Adrenal gland (tissue), 12 donors: ENCODE results near the gene EDA. TPM values are rescaled to one million over a fixed set of nuclear protein-coding genes. Genes with fewer than 3 reads are reported as not detected.
"Not testable (repeated sequence)": the region's sequence is repeated elsewhere in the genome, so short reads cannot be mapped to it uniquely, and the experiment has no call there.

Source experiments
- DNase-seq, 7 donors: peaks; one replicate each; pipeline ENCODE4 v3.0.0-alpha.2; 2019 to 2020
- H3K27ac ChIP-seq, 5 donors: fragments of 200-600 bp; sonication (generic) in 4 of 5; 1 replicate in 3 of 5; 2 replicates in 2 of 5; pipeline versions ENCODE4 v1.5.1 to v1.8.0; 2016 to 2020; ENCODE audit warnings: mild to moderate bottlenecking in 1 of 5
- H3K27me3 ChIP-seq: fragments of 200-600 bp; 2 replicates; pipeline ENCODE4 v1.8.0; 2021
- H3K36me3 ChIP-seq, 2 donors: fragments of 200-600 bp; replicated peaks in 1 of 2; 1 replicate in 1 of 2; 2 replicates in 1 of 2; pipeline versions ENCODE4 v1.5.1 to v1.8.0; 2018 to 2022
- H3K4me1 ChIP-seq, 2 donors: fragments of 200-600 bp; replicated peaks in 1 of 2; 1 replicate in 1 of 2; 2 replicates in 1 of 2; pipeline versions ENCODE4 v1.5.1 to v1.8.0; 2018 to 2021
- H3K4me3 ChIP-seq, 4 donors: fragments of 200-600 bp; sonication (generic) in 3 of 4; one replicate each; pipeline ENCODE4 v1.5.1; 2016 to 2018
- H3K9me3 ChIP-seq, 3 donors: fragments of 200-600 bp; sonication (generic) in 1 of 3; replicated peaks in 1 of 3; 1 replicate in 2 of 3; 2 replicates in 1 of 3; pipeline versions ENCODE4 v1.5.1 to v1.8.0; 2016 to 2021
- POLR2A ChIP-seq, 2 donors: fragments of 450-650 bp; IDR thresholded peaks; one replicate each; pipeline ENCODE4 v1.6.1; 2017; ENCODE audit warnings: antibody characterized with exemption in 2 of 2, mild to moderate bottlenecking in 2 of 2, moderate library complexity in 1 of 2
- WGBS, 4 donors: extraction: QIAGEN DNeasy Blood & Tissue Kit in 2 of 4; methylation state at CpG; one replicate each; pipeline versions ENCODE4 v1.1.5 to v1.1.7; 2013 to 2017; 5-methylcytosine and 5-hydroxymethylcytosine counted together
- intact Hi-C, 2 donors: fragments of 100-400 bp; cut with DNase I; formaldehyde crosslinking; loops; one replicate each; pipeline versions ENCODE4 v1.14.1 to v1.15.0; 2022 to 2023
- polyA plus RNA-seq, 3 donors: library from polyadenylated mRNA; stranded (reverse); fragments of 200-250 nt in 2 of 3; fragments of 350-450 nt in 1 of 3; fragmentation: Illumina TruSeq in 1 of 3; extraction: RNeasy Lipid Tissue Mini Kit (QIAGEN cat#74804) in 1 of 3; gene quantifications; one replicate each; pipeline ENCODE4 v1.2.3, GENCODE V29; 2013 to 2014
- total RNA-seq, 9 donors: library from RNA; depleted of rRNA in 4 of 9; stranded (reverse); fragments of >200 nt in 4 of 9; fragments of 120-200 nt in 1 of 9; fragmentation: NEBNext Ultra II Directional in 1 of 9; extraction: Animal tissue kit (Norgen Biotek cat#: 25700) in 1 of 9; gene quantifications; one replicate each; pipeline versions ENCODE4 v1.1.0 to v1.2.4, GENCODE V29; 2013 to 2023
- TF ChIP-seq, protein P1 (sequence below), 6 experiments: fragments of 450-650 bp in 4 of 6; fragments of 200-600 bp in 2 of 6; sonication (generic) in 1 of 6; IDR thresholded peaks; 1 replicate in 5 of 6; 2 replicates in 1 of 6; pipeline versions ENCODE4 v1.5.1 to v1.8.0; 2016 to 2021; ENCODE audit warnings: antibody characterized with exemption in 6 of 6, mild to moderate bottlenecking in 2 of 6, moderate library complexity in 1 of 6
- donor health status: healthy with polysubstance abuse.
- donor health status: Bipolar disorder and iron deficiency.
- donor health status: DM: yes; HTN: yes; CAD: no.
- donor health status: DM: no; HTN: no; CAD: no.
- donor health status: DM: no; HTN: no; CAD: no.
- donor health status: DM: yes; HTN: yes; CAD: no.

The EDA gene
- total and polyA plus RNA-seq, 12 donors = 5.6 to 28.7 (median 17.2) TPM

DNA sequence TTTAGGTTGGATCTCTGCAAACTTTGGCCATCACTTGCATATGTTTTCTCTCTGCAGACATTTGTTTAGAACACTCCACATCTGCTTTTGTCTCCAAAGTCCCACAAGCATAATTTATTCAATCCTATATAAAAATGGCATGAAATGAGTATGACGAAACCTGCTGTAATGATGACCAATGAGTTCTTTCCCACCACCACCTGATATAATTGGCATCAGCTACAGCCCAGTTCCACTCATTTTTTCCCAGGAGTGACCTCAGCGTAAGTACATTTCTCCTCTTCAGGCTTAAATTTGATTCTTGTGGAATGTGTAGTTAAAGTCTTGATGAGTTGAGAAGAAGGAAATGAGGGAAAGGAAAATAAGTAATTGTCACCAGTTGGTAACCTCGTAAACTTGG, 228.7 kb downstream of the EDA start:
- no peaks in the 10 kb centered on the region for H3K9me3 ChIP-seq
- no peak overlapping the region for H3K27ac ChIP-seq
- no peak overlapping the region for H3K4me3 ChIP-seq
- 77 to 97% (median 91%) methylated on average over 3 of the region's 3 CpGs for WGBS, 4 donors
- intact Hi-C loops = no loop called here
- H3K27me3 ChIP-seq = peaks cover 3% of the 10 kb centered on the region
- H3K36me3 ChIP-seq = no peaks in the 10 kb centered on the region
- DNase-seq = no peak
- H3K4me1 ChIP-seq = no peaks in the 10 kb centered on the region
- no peak for TF ChIP-seq POLR2A (IDR thresholded peaks at IDR 0.05)
- TF ChIP-seq, protein P1, sequence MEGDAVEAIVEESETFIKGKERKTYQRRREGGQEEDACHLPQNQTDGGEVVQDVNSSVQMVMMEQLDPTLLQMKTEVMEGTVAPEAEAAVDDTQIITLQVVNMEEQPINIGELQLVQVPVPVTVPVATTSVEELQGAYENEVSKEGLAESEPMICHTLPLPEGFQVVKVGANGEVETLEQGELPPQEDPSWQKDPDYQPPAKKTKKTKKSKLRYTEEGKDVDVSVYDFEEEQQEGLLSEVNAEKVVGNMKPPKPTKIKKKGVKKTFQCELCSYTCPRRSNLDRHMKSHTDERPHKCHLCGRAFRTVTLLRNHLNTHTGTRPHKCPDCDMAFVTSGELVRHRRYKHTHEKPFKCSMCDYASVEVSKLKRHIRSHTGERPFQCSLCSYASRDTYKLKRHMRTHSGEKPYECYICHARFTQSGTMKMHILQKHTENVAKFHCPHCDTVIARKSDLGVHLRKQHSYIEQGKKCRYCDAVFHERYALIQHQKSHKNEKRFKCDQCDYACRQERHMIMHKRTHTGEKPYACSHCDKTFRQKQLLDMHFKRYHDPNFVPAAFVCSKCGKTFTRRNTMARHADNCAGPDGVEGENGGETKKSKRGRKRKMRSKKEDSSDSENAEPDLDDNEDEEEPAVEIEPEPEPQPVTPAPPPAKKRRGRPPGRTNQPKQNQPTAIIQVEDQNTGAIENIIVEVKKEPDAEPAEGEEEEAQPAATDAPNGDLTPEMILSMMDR (IDR thresholded peaks at IDR 0.05) = no peak

DNA sequence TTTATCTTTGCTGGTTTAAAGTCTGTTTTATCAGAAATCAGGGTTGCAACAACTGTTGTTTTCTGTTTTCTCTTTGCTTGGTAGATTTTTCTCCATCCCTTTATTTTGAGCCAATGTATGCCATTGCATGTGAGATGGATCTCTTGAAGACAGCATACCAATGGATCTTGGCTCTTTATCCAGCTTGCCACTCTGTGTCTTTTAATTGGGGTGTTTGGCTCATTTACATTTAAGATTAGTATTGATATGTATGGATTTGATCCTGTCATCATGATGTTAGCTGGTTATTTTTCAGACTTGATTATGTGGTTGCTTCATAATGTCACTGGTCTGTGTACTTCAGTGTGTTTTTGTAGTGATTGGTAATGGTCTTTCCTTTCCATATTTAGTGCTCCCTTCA, 244.1 kb downstream of the EDA start:
- DNase-seq, H3K27ac ChIP-seq, H3K4me1 ChIP-seq, H3K36me3 ChIP-seq, H3K27me3 ChIP-seq, H3K4me3 ChIP-seq, intact Hi-C loops: not testable (repeated sequence)
- peaks cover 0 to 24% (median 0%) of the 10 kb centered on the region in 3 donors for H3K9me3 ChIP-seq

DNA sequence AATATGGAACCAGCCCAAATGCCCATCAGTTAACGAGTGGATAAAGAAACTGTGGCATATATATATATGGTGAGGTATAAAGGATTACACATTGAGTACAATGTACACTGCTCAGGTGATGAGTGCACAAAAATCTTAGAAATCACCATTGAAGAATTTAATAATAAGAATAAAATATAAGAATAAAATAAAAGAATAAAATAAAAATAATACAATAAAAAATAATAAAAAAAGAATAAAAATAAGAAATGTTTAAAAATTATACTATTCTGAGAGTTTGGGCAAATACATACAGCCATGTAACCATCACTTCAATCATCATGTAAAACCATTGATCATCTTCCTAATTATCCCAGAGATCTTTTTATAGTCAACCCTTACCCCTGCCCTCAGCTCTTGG, 260.3 kb downstream of the EDA start:
- intact Hi-C loops = no loop called here
- no peak overlapping the region for H3K27ac ChIP-seq
- WGBS, 4 donors = 68 to 97% (median 79%) methylated on average over 1 of the region's 1 CpG
- no peaks in the 10 kb centered on the region for H3K36me3 ChIP-seq
- no peak for DNase-seq
- no peak overlapping the region for H3K4me3 ChIP-seq
- no peaks in the 10 kb centered on the region for H3K27me3 ChIP-seq
- H3K4me1 ChIP-seq = no peaks in the 10 kb centered on the region
- H3K9me3 ChIP-seq = no peaks in the 10 kb centered on the region
- TF ChIP-seq POLR2A (IDR thresholded peaks at IDR 0.05) = no peak
- TF ChIP-seq, protein P1 (IDR thresholded peaks at IDR 0.05) = no peak

DNA sequence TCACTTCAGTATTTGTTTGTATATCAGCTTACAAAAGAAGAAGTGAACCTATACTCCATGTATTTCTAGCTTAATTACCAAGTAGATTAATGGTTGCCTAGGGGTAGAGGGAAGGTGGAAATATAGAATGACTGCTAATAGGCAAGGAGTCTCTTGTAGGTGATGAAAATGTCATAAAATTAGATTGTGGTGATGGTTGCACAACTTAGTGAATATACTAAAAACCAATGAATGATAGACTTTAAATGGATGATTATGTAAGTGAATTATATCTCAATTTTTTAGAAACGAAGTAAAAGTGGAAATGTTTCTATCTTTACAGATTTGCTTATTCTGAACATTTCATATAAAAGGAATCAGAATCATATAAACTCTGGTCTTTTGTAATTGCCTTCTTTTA, 268.3 kb downstream of the EDA start:
- intact Hi-C loops = no loop called here
- Histone ChIP-seq H3K9me3 (peaks cover 0 to 4% (median 0%) of the 10 kb centered on the region in 3 donors), H3K27me3 (no peaks in the 10 kb centered on the region), H3K4me1 (no peaks in the 10 kb centered on the region), H3K27ac (no peak overlapping the region), H3K36me3 (no peaks in the 10 kb centered on the region), H3K4me3 (no peak overlapping the region)
- TF ChIP-seq POLR2A (IDR thresholded peaks at IDR 0.05) = no peak
- TF ChIP-seq, protein P1 (IDR thresholded peaks at IDR 0.05) = no peak
- DNase-seq = no peak
- 63 to 93% (median 88%) methylated on average over 1 of the region's 1 CpG for WGBS, 4 donors

DNA sequence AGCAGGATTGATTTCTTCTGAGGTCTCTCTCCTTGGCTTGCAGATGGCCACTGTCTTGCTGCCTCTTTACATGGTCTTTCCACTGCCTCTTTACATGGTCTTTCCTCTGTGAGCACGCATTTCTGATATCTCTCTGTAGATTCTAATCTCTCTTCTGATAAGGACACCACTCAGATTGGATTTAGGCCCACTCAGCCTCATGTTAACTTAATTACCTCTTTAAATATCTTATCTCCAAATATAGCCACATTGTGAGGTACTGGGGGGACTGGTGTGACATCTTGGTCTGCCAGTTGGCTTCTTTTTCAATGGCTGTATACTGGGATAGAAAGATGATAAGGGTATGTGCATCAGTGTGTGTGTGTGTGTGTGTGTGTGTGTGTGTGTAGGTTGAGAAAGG, 280.1 kb downstream of the EDA start:
- Histone ChIP-seq H3K27ac (no peak overlapping the region), H3K27me3 (peaks cover 4% of the 10 kb centered on the region), H3K4me1 (no peaks in the 10 kb centered on the region), H3K36me3 (no peaks in the 10 kb centered on the region), H3K4me3 (no peak overlapping the region), H3K9me3 (no peaks in the 10 kb centered on the region)
- no peak for DNase-seq
- intact Hi-C loops = no loop called here
- TF ChIP-seq, protein P1 (IDR thresholded peaks at IDR 0.05) = no peak
- WGBS, 4 donors = 25 to 44% (median 34%) methylated on average over 1 of the region's 1 CpG
